Measurements from ENCODE around the gene PLEKHJ1. TPM values are rescaled to one million over a fixed set of nuclear protein-coding genes. Genes with fewer than 3 reads are reported as not detected.

PLEKHJ1 gene
- total and polyA plus RNA-seq, 9 of the 15 experiments (the other 6 are each of a cell fraction or from before 2014, with no cell fraction given): 1.5 to 188 (median 63.9) TPM

- TF ChIP-seq EP300 (IDR thresholded peaks at IDR 0.05; ENCODE audit: low read length): no peak; the same call in 1 of the 2 replicates
- no peak for TF ChIP-seq ZNF57 (CRISPR knock-in tag; IDR thresholded peaks at IDR 0.05)
- no peak for TF ChIP-seq CLOCK (CRISPR knock-in tag; IDR thresholded peaks at IDR 0.05; ENCODE audit: borderline replicate concordance)
- TF ChIP-seq SIN3A (IDR thresholded peaks at IDR 0.05; ENCODE audit: borderline replicate concordance in 2 of 2, control insufficient read depth in 1 of 2, low read depth in 2 of 2, low read length in 2 of 2): peak; percentile 61 to 82; a peak in 1 of 4 replicates
- TF ChIP-seq ZNF586 (CRISPR knock-in tag; conservative IDR thresholded peaks at IDR 0.05): no peak
- TF ChIP-seq LCOR (CRISPR knock-in tag; IDR thresholded peaks at IDR 0.05): no peak
- no peak for TF ChIP-seq MCM2 (IDR thresholded peaks at IDR 0.05; ENCODE audit: low read depth)
- TF ChIP-seq GTF2F1 (IDR thresholded peaks at IDR 0.05; ENCODE audit: low read depth, low read length): peak; percentile 100
- TF ChIP-seq ZNF561 (CRISPR knock-in tag; conservative IDR thresholded peaks at IDR 0.05): no peak
- TF ChIP-seq HSF4 (CRISPR knock-in tag; IDR thresholded peaks at IDR 0.05; ENCODE audit: borderline replicate concordance): no peak
- TF ChIP-seq ATF4 (CRISPR knock-in tag; IDR thresholded peaks at IDR 0.05): no peak
- no peak for TF ChIP-seq ZNF696 (CRISPR knock-in tag; conservative IDR thresholded peaks at IDR 0.05)
- TF ChIP-seq FOXA1 (IDR thresholded peaks at IDR 0.05; ENCODE audit: borderline replicate concordance): no peak
- TF ChIP-seq, protein P1, sequence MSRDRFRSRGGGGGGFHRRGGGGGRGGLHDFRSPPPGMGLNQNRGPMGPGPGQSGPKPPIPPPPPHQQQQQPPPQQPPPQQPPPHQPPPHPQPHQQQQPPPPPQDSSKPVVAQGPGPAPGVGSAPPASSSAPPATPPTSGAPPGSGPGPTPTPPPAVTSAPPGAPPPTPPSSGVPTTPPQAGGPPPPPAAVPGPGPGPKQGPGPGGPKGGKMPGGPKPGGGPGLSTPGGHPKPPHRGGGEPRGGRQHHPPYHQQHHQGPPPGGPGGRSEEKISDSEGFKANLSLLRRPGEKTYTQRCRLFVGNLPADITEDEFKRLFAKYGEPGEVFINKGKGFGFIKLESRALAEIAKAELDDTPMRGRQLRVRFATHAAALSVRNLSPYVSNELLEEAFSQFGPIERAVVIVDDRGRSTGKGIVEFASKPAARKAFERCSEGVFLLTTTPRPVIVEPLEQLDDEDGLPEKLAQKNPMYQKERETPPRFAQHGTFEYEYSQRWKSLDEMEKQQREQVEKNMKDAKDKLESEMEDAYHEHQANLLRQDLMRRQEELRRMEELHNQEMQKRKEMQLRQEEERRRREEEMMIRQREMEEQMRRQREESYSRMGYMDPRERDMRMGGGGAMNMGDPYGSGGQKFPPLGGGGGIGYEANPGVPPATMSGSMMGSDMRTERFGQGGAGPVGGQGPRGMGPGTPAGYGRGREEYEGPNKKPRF (IDR thresholded peaks at IDR 0.05; ENCODE audit: low read depth, low read length): no peak
- TF ChIP-seq FOS (IDR thresholded peaks at IDR 0.05; ENCODE audit: extremely low read depth, insufficient read length): peak; percentile 80
- no peak for TF ChIP-seq FOXA3 (CRISPR knock-in tag; conservative IDR thresholded peaks at IDR 0.05 in 1 of 2, IDR thresholded peaks at IDR 0.05 in 1 of 2)
Observed at GRCh38 chr19:2269244-2270156, 33.4 kb upstream of the PLEKHJ1 start (continued).

Measured in K562 (cell line).